ENCODE results near the gene SMCP.

DNA sequence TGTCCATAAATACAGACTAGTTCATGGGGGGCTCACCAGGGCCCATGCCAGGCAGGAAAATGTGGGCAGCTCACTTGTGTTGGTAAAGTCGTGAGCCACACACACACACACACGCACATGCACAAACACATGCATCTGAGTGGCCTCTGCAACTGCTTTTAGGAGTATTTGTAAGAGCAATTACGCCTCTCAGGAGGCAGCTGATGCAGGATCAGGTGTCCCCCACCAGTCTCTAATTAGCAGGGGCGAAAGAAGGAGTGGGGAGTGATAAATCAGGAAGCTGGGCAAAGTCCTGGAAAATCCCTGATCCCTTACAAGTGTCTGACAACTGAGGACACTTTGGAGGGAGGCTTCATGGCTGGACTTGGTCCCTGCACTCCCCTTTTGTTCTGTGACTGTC, 24.5 kb downstream of the SMCP start:
- TF ChIP-seq, protein P1, sequence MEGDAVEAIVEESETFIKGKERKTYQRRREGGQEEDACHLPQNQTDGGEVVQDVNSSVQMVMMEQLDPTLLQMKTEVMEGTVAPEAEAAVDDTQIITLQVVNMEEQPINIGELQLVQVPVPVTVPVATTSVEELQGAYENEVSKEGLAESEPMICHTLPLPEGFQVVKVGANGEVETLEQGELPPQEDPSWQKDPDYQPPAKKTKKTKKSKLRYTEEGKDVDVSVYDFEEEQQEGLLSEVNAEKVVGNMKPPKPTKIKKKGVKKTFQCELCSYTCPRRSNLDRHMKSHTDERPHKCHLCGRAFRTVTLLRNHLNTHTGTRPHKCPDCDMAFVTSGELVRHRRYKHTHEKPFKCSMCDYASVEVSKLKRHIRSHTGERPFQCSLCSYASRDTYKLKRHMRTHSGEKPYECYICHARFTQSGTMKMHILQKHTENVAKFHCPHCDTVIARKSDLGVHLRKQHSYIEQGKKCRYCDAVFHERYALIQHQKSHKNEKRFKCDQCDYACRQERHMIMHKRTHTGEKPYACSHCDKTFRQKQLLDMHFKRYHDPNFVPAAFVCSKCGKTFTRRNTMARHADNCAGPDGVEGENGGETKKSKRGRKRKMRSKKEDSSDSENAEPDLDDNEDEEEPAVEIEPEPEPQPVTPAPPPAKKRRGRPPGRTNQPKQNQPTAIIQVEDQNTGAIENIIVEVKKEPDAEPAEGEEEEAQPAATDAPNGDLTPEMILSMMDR (IDR thresholded peaks at IDR 0.05 in 2 of 3, conservative IDR thresholded peaks at IDR 0.05 in 1 of 3; ENCODE audit: borderline replicate concordance in 1 of 3, insufficient read depth in 1 of 3, low read depth in 2 of 3, low read length in 2 of 3): no peak
- TF ChIP-seq, protein P2, sequence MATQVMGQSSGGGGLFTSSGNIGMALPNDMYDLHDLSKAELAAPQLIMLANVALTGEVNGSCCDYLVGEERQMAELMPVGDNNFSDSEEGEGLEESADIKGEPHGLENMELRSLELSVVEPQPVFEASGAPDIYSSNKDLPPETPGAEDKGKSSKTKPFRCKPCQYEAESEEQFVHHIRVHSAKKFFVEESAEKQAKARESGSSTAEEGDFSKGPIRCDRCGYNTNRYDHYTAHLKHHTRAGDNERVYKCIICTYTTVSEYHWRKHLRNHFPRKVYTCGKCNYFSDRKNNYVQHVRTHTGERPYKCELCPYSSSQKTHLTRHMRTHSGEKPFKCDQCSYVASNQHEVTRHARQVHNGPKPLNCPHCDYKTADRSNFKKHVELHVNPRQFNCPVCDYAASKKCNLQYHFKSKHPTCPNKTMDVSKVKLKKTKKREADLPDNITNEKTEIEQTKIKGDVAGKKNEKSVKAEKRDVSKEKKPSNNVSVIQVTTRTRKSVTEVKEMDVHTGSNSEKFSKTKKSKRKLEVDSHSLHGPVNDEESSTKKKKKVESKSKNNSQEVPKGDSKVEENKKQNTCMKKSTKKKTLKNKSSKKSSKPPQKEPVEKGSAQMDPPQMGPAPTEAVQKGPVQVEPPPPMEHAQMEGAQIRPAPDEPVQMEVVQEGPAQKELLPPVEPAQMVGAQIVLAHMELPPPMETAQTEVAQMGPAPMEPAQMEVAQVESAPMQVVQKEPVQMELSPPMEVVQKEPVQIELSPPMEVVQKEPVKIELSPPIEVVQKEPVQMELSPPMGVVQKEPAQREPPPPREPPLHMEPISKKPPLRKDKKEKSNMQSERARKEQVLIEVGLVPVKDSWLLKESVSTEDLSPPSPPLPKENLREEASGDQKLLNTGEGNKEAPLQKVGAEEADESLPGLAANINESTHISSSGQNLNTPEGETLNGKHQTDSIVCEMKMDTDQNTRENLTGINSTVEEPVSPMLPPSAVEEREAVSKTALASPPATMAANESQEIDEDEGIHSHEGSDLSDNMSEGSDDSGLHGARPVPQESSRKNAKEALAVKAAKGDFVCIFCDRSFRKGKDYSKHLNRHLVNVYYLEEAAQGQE (IDR thresholded peaks at IDR 0.05; ENCODE audit: low read depth): no peak
- TF ChIP-seq ELF1 (IDR thresholded peaks at IDR 0.05; ENCODE audit: borderline replicate concordance, low read depth) (no peak), POLR2AphosphoS5 (IDR thresholded peaks at IDR 0.05; ENCODE audit: low read depth, low read length) (no peak), EZH2 (IDR thresholded peaks at IDR 0.05) (no peak)

All from HCT116 (cell line).